A549 (cell line): ENCODE results near the gene GATA5. TPM values are rescaled to one million over a fixed set of nuclear protein-coding genes. Genes with fewer than 3 reads are reported as not detected.
A peak's percentile ranks its signal among the peaks of the same experiment; 100 is the strongest.

Source experiments
- ATAC-seq, 2 experiments: fragments of 200-7000 bp in 1 of 2; fragments of >200 bp in 1 of 2; cut with Nextera tagmentation in 1 of 2; cut with Tn5 transposase in 1 of 2; 3 replicates each; pipeline versions ENCODE4 v1.8.0 to v1.9.1; 2018 to 2020; ENCODE audit warnings: mild to moderate bottlenecking in 1 of 2, moderate library complexity in 1 of 2
- CTCF ChIA-PET: fragments of 300-600 bp; sonication (Branson Sonifier 250); formaldehyde crosslinking; extraction: SDS; loops from one replicate; lab custom pipeline; 2021; ENCODE audit warnings: antibody characterized with exemption, inconsistent platforms; lab: Yijun Ruan, JAX
- POLR2A ChIA-PET: fragments of 350-600 bp; formaldehyde crosslinking; extraction: SDS; loops from one replicate; lab custom pipeline; 2021; ENCODE audit warnings: antibody characterized with exemption, inconsistent platforms; lab: Yijun Ruan, JAX
- DNase-seq, 2 experiments: peaks; one replicate each; pipeline versions ENCODE4 v3.0.0 to v3.0.0-alpha.2; 2011 to 2016; ENCODE audit warnings: low read depth in 1 of 2, low spot score in 1 of 2
- FAIRE-seq: peaks from 2 replicates; lab custom pipeline; 2011; peaks lifted over from hg19 to GRCh38; lab: Jason Lieb, UNC
- H3K27ac ChIP-seq, 2 experiments: fragments of >200 bp; sonication (Bioruptor Twin); formaldehyde crosslinking; 3 replicates each; pipeline ENCODE4 v1.5.1; 2016 to 2017
- H3K4me1 ChIP-seq: fragments of >200 bp; sonication (Bioruptor Twin); formaldehyde crosslinking; 3 replicates; pipeline ENCODE4 v1.6.1; 2016
- H3K4me2 ChIP-seq: fragments of >200 bp; sonication (Bioruptor Twin); formaldehyde crosslinking; 3 replicates; pipeline ENCODE4 v1.6.1; 2016
- H3K4me3 ChIP-seq: fragments of >200 bp; sonication (Bioruptor Twin); formaldehyde crosslinking; 3 replicates; pipeline ENCODE4 v1.5.1; 2016
- H3K9me3 ChIP-seq: fragments of >200 bp; sonication (Bioruptor Twin); formaldehyde crosslinking; 3 replicates; pipeline ENCODE4 v1.6.1; 2016
- BHLHE40 ChIP-seq: IDR thresholded peaks from 2 replicates; pipeline ENCODE4 v1.6.1; 2012; ENCODE audit warnings: low read depth, low read length, inconsistent platforms
- CBX8 ChIP-seq: fragments of 200-600 bp; sonication (generic); IDR thresholded peaks from 2 replicates; pipeline ENCODE4 v1.6.1; 2016
- CHD2 ChIP-seq: fragments of 150-350 bp; IDR thresholded peaks from 2 replicates; pipeline ENCODE4 v1.6.1; 2014; ENCODE audit warnings: low read length; ENCODE audit not compliant: partially characterized antibody
- ESRRA ChIP-seq: fragments of 150-350 bp; IDR thresholded peaks from 2 replicates; pipeline ENCODE4 v1.6.1; 2014; ENCODE audit warnings: mild to moderate bottlenecking, low read length, borderline replicate concordance
- FOSL2 ChIP-seq, 2 experiments: fragments of 450-650 bp in 1 of 2; fragments of >200 bp in 1 of 2; sonication (Bioruptor Twin) in 1 of 2; formaldehyde crosslinking; IDR thresholded peaks; 2 replicates each; pipeline versions ENCODE4 v1.5.0 to v1.6.1; 2016 to 2020; ENCODE audit warnings: mild to moderate bottlenecking in 1 of 2, moderate library complexity in 1 of 2
- GATA3 ChIP-seq: IDR thresholded peaks from 2 replicates; pipeline ENCODE4 v1.6.1; 2012; ENCODE audit warnings: borderline replicate concordance
- MAFK ChIP-seq: fragments of 450-650 bp; IDR thresholded peaks from 2 replicates; pipeline ENCODE4 v1.6.1; 2014; ENCODE audit not compliant: partially characterized antibody
- NPAS2 ChIP-seq: fragments of 250-450 bp; sonication (Bioruptor Pico); IDR thresholded peaks from 2 replicates; pipeline ENCODE4 v1.8.0; 2022; ENCODE audit warnings: mild to moderate bottlenecking, moderate library complexity, borderline replicate concordance
- NR3C1 ChIP-seq: fragments of >200 bp; sonication (Bioruptor Twin); formaldehyde crosslinking; IDR thresholded peaks from 3 replicates; pipeline ENCODE4 v1.6.1; 2017
- RAD21 ChIP-seq, 2 experiments: fragments of >200 bp in 1 of 2; sonication (Bioruptor Twin) in 1 of 2; formaldehyde crosslinking in 1 of 2; IDR thresholded peaks in 1 of 2; conservative IDR thresholded peaks in 1 of 2; 2 replicates in 1 of 2; 3 replicates in 1 of 2; pipeline ENCODE4 v1.6.1; 2012 to 2018; ENCODE audit warnings: inconsistent platforms in 1 of 2
- SREBF2 ChIP-seq: fragments of 450-650 bp; IDR thresholded peaks from 2 replicates; pipeline ENCODE4 v1.6.1; 2014; ENCODE audit warnings: mild to moderate bottlenecking, moderate library complexity
- TP53 ChIP-seq: fragments of 250-450 bp; sonication (Bioruptor Pico); IDR thresholded peaks from 2 replicates; pipeline ENCODE4 v1.5.0; 2021; ENCODE audit warnings: mild to moderate bottlenecking, moderate library complexity
- WGBS: methylation state at CpG from one replicate; pipeline ENCODE4 v1.1.6; 2017; ENCODE audit errors: missing lambda C conversion rate; 5-methylcytosine and 5-hydroxymethylcytosine counted together
- polyA plus RNA-seq, 4 experiments: library from polyadenylated mRNA; depleted of rRNA in 3 of 4; stranded (reverse); fragments of >200 nt; fragmentation: RNase III in 1 of 4; extraction: RNeasy Plus Mini Kit Qiagen cat#74134 plus additional on column Dnase treatment in 1 of 4; gene quantifications; 2 replicates in 3 of 4; 3 replicates in 1 of 4; pipeline ENCODE4 v1.2.3, GENCODE V29; 2011 to 2017
- TF ChIP-seq, protein P1 (sequence below): fragments of 150-350 bp; IDR thresholded peaks from 2 replicates; pipeline ENCODE4 v1.6.1; 2014; ENCODE audit warnings: low read depth, mild to moderate bottlenecking, low read length
- TF ChIP-seq, protein P2 (sequence below): IDR thresholded peaks from 2 replicates; pipeline ENCODE4 v1.6.1; 2012; ENCODE audit warnings: low read depth, borderline replicate concordance
- TF ChIP-seq, protein P3 (sequence below): fragments of 450-650 bp; IDR thresholded peaks from 2 replicates; pipeline ENCODE4 v1.6.1; 2014; ENCODE audit warnings: antibody characterized with exemption
- TF ChIP-seq, protein P4 (sequence below): fragments of >200 bp; sonication (Bioruptor Twin); formaldehyde crosslinking; IDR thresholded peaks from 3 replicates; pipeline ENCODE4 v1.5.1; 2016

The GATA5 gene
- polyA plus RNA-seq, 2 of the 4 experiments (the other 2 are of a cell fraction): 0.21 to 0.72 TPM

DNA sequence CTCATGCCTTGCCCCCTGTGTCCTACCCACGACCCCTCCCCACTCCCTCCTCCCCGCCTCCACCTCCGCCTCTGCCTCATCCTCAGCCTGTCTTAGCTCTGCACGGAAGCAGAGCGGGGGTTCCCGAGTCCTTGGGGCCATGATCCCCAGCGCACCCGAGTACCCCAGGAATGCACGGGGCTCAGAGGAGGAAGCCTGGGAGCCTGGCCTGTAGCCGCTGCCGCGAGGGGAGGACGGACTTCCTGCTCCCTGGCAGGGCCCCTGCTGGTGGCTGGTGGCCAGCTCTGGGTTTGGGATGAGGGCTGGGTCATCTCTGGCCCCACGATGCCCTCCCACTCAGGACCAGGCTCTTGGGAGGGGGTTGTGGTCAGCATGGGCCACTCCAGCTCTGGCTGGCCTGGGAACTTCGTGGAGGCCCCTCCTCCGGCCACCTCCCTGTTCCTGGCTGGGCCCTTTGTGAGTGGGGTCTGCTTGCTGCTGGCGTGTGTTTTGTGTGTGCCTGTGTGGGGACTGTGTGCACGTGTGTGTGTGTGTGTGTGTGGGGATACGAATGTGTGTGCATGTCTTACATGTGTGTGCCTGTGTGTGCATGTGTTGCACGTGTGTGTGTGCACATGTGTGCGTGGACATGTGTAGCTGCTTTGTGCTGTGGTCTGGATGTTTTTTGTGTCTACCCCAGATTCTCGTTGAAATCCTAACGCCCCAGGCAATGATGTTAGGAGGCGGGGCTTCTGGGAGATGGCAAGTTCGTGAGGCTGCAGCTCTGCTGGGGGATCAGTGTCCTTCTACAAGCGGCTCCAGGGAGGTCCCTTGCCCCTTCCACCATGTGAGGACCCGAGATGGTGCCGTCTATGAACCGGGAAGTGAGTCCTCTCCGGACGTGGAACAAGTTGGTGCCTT is 47.1 kb downstream of the GATA5 start:
- Histone ChIP-seq H3K9me3 (no peaks in the 10 kb centered on the region), H3K4me2 (no peak overlapping the region), H3K4me3 (no peak overlapping the region), H3K4me1 (no peaks in the 10 kb centered on the region), H3K27ac (no peak overlapping the region)
- ChIA-PET CTCF (interaction anchor here (1.4 kb wide), 1 partner anchor 19 kb away, joined by 5 read pairs; no protein-coding TSS in a partner anchor), POLR2A (no interaction called here)
- 61% methylated on average over 26 of the region's 31 CpGs for WGBS
- FAIRE-seq: no peak
- DNase-seq: no peak
- TF ChIP-seq SREBF2 (no peak), FOSL2 (IDR thresholded peaks at IDR 0.05) (no peak), FOSL2 (CRISPR knock-in tag; IDR thresholded peaks at IDR 0.05) (no peak), CHD2 (no peak), RAD21 (conservative IDR thresholded peaks at IDR 0.05 in 1 of 2, IDR thresholded peaks at IDR 0.05 in 1 of 2) (no peak), CBX8 (no peak), GATA3 (no peak), BHLHE40 (no peak)
- TF ChIP-seq, protein P1, sequence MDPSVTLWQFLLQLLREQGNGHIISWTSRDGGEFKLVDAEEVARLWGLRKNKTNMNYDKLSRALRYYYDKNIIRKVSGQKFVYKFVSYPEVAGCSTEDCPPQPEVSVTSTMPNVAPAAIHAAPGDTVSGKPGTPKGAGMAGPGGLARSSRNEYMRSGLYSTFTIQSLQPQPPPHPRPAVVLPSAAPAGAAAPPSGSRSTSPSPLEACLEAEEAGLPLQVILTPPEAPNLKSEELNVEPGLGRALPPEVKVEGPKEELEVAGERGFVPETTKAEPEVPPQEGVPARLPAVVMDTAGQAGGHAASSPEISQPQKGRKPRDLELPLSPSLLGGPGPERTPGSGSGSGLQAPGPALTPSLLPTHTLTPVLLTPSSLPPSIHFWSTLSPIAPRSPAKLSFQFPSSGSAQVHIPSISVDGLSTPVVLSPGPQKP: no peak
- no peak for ATAC-seq

DNA sequence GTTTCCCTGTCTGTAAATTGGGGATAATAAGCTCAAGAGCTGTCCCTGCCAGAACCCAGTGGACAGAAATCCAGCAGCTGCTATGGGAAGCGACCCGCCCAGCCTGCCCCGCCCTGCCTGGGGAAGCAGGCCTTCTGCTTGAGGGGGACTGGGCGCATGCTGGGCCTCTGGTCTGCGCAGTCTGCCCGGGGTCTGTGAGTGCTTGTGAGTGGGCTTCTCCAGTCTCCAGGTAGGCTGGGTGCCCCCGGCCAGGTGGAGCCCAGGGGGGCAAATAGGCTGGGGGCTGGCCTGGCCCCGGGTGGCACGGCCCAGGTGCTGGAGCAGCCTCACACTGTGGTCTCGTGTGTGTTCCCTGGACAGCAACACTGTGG is 47.8 kb downstream of the GATA5 start:
- Histone ChIP-seq H3K4me2 (no peak overlapping the region), H3K4me3 (no peak overlapping the region), H3K27ac (no peak overlapping the region), H3K4me1 (no peaks in the 10 kb centered on the region), H3K9me3 (no peaks in the 10 kb centered on the region)
- WGBS: 78% methylated on average over 8 of the region's 10 CpGs
- ChIA-PET CTCF (interaction anchor here (1.2 to 5.2 kb wide), 3 partner anchors 18 to 364 kb away, joined by 3 to 31 read pairs (median 5); no protein-coding TSS in a partner anchor), POLR2A (no interaction called here)
- no peak for ATAC-seq
- TF ChIP-seq, protein P2, sequence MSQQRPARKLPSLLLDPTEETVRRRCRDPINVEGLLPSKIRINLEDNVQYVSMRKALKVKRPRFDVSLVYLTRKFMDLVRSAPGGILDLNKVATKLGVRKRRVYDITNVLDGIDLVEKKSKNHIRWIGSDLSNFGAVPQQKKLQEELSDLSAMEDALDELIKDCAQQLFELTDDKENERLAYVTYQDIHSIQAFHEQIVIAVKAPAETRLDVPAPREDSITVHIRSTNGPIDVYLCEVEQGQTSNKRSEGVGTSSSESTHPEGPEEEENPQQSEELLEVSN: no peak
- TF ChIP-seq CBX8: no peak
- FAIRE-seq: no peak
- no peak for DNase-seq

DNA sequence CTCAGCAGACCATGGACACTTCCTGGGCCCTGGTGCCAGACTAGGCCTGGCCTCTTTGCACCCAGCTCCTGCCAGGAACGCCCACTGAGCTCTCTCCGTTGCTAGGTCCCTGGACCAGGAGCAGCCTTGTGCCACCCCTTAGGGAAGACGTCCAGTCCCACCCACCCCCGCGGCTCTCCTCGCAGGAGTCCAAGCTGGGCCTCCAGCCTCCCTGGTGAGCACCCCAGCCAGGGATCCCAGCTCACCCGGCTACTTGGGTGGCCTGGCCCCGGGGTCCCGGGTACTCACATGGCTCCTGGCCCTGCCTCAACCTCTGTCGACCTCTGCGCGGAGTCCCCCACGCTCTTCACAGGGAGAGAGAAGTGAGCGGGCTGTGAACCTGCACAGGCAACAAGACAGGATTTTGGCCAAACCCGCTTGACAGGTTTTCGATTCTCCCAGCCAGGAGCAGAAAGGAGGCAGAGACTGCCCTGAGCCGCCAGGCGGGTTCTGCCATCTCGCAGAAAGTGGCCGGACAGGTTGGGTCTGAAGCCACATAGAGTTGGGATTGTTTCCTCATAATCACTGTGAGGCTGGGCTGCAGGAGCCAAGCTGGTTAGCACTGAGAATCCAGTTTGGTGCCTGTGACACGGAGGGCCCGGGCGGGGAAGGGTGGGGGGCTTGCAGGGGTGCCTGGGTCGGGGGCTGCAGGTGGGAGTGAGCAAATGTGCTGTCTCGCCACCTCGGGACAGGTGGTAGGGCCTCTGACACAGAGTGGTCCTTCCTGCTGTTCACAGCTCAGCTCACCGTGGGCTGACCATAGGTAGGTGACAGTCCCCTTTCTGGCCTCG is 48.4 kb downstream of the GATA5 start, which contains the start of gene RBBP8NL:
RBBP8NL (minus strand) TSS at position 368 of the 830 bp plus-strand sequence. CDS start 7,892 bp downstream, outside the sequence.
- 61% methylated on average over 15 of the region's 28 CpGs for WGBS
- ATAC-seq: 0 out of 6 replicates have a peak, but pooled peaks of 1 of the 2 experiments have one; percentile 10
- Histone ChIP-seq H3K4me2 (no peak within 1 kb of the TSS), H3K4me3 (no peak within 1 kb of the TSS), H3K9me3 (no peaks in the 10 kb centered on the region), H3K27ac (no peak within 1 kb of the TSS), H3K4me1 (no peaks in the 10 kb centered on the region)
- DNase-seq: no peak
- TF ChIP-seq NR3C1 (no peak), BHLHE40 (no peak)
- CTCF ChIA-PET: interaction anchor here (1.1 to 5.2 kb wide), 3 partner anchors 13 to 365 kb away, joined by 3 to 31 read pairs (median 4); no protein-coding TSS in a partner anchor
- POLR2A ChIA-PET: no interaction called here
- FAIRE-seq: no peak

DNA sequence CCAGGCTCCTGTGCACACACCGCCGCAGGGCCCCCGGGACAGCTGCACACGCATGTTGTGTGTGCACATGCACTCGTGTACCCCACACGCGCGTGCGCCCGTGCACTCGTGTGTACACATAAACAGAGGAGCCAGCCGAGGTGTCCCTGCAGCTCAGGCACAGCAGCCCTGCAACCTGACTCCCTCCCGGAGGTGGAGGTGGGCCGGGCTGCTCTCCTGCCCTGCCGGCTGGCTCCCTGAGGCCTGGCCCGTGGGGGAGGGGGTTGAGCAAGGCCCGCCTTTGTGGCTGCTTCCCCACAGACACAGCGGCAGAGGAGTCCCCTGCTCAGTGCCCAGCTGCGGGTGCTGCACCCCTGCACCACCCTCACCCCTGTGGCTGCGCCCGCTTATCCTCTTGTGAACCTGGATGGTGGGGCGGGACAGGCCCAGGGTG is 49.1 kb downstream of the GATA5 start:
- ChIA-PET POLR2A (no interaction called here), CTCF (interaction anchor here (1.1 to 5.2 kb wide), 3 partner anchors 13 to 365 kb away, joined by 3 to 31 read pairs (median 4); no protein-coding TSS in a partner anchor)
- DNase-seq (no peak), FAIRE-seq (no peak), ATAC-seq (no peak)
- H3K4me2 ChIP-seq: no peak overlapping the region
- no peaks in the 10 kb centered on the region for H3K4me1 ChIP-seq
- 90% methylated on average over 2 of the region's 22 CpGs for WGBS
- no peak overlapping the region for H3K27ac ChIP-seq
- no peak overlapping the region for H3K4me3 ChIP-seq
- H3K9me3 ChIP-seq: no peaks in the 10 kb centered on the region
- TF ChIP-seq, protein P3, sequence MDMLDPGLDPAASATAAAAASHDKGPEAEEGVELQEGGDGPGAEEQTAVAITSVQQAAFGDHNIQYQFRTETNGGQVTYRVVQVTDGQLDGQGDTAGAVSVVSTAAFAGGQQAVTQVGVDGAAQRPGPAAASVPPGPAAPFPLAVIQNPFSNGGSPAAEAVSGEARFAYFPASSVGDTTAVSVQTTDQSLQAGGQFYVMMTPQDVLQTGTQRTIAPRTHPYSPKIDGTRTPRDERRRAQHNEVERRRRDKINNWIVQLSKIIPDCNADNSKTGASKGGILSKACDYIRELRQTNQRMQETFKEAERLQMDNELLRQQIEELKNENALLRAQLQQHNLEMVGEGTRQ: no peak
- TF ChIP-seq NPAS2 (CRISPR knock-in tag) (no peak), GATA3 (no peak), MAFK (no peak), TP53 (no peak), ESRRA (no peak)
- TF ChIP-seq, protein P4, sequence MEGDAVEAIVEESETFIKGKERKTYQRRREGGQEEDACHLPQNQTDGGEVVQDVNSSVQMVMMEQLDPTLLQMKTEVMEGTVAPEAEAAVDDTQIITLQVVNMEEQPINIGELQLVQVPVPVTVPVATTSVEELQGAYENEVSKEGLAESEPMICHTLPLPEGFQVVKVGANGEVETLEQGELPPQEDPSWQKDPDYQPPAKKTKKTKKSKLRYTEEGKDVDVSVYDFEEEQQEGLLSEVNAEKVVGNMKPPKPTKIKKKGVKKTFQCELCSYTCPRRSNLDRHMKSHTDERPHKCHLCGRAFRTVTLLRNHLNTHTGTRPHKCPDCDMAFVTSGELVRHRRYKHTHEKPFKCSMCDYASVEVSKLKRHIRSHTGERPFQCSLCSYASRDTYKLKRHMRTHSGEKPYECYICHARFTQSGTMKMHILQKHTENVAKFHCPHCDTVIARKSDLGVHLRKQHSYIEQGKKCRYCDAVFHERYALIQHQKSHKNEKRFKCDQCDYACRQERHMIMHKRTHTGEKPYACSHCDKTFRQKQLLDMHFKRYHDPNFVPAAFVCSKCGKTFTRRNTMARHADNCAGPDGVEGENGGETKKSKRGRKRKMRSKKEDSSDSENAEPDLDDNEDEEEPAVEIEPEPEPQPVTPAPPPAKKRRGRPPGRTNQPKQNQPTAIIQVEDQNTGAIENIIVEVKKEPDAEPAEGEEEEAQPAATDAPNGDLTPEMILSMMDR: no peak
